ENCODE results near the gene UTP3.
"Not testable (repeated sequence)": the region's sequence is repeated elsewhere in the genome, so short reads cannot be mapped to it uniquely, and the experiment has no call there.

Gene UTP3

DNA sequence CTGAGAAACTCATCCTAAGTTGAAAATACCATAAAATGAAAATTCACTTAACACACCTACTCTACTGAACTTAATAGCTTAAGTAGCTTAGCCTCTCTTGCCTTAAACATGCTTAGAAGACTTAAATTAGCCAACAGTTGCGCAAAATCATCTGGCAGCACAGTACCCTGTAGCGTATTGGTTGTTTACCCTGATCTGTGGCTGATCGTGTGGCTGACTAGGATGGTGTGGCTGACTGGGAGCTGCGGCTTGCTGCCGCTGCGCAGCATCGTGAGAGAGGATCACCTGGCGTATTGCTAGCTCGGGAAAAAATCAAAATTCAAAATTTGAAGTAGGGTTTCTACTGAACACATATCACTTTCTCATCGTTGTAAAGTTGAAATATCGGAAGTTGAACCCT is 39.8 kb downstream of the UTP3 start:
- TF ChIP-seq, protein P1, sequence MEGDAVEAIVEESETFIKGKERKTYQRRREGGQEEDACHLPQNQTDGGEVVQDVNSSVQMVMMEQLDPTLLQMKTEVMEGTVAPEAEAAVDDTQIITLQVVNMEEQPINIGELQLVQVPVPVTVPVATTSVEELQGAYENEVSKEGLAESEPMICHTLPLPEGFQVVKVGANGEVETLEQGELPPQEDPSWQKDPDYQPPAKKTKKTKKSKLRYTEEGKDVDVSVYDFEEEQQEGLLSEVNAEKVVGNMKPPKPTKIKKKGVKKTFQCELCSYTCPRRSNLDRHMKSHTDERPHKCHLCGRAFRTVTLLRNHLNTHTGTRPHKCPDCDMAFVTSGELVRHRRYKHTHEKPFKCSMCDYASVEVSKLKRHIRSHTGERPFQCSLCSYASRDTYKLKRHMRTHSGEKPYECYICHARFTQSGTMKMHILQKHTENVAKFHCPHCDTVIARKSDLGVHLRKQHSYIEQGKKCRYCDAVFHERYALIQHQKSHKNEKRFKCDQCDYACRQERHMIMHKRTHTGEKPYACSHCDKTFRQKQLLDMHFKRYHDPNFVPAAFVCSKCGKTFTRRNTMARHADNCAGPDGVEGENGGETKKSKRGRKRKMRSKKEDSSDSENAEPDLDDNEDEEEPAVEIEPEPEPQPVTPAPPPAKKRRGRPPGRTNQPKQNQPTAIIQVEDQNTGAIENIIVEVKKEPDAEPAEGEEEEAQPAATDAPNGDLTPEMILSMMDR (IDR thresholded peaks at IDR 0.05; ENCODE audit: low read depth, low read length, missing control alignments), result no peak
- H3K4me3 ChIP-seq (replicated peaks; ENCODE audit: low read depth, low read length), result no peak overlapping the region
- no peak for DNase-seq (ENCODE audit: extremely low read depth, low read depth)

DNA sequence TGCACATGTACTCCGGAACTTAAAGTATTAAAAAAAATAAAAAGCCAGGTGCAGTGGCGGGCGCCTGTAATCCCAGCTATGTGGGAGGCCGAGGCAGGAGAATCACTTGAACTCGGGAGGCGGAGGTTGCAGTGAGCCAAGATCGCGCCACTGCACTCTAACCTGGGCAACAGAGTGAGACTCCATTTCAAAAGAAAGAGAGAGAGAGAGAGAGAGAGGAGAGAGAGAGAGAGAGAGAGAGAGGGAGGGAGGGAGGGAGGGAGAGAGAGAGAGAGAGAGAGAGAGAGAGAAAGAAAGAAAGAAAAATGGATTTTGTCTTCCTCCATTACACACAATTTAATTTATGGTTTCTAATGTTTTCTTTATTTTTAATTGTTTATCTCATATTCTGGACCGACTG is 44.5 kb downstream of the UTP3 start:
- not testable (repeated sequence) for DNase-seq (ENCODE audit: extremely low read depth, low read depth); H3K4me3 ChIP-seq (replicated peaks; ENCODE audit: low read depth, low read length)

- no peak for DNase-seq (ENCODE audit: extremely low read depth, low read depth)
- TF ChIP-seq, protein P1 (IDR thresholded peaks at IDR 0.05; ENCODE audit: low read depth, low read length, missing control alignments), result no peak
Observed at GRCh38 chr4:70734168-70734954, 46.0 kb downstream of the UTP3 start.

GRCh38 chr4:70734971-70735370 is 46.6 kb downstream of the UTP3 start:
- DNase-seq (ENCODE audit: extremely low read depth, low read depth), result no peak
- TF ChIP-seq, protein P1 (IDR thresholded peaks at IDR 0.05; ENCODE audit: low read depth, low read length, missing control alignments), result no peak
- 0 out of 2 replicates have a peak overlapping the region, but pooled peaks have one; percentile 22 for H3K4me3 ChIP-seq (replicated peaks; ENCODE audit: low read depth, low read length)

More at GRCh38 chr4:70734168-70734954, 46.0 kb downstream of the UTP3 start:
- peak overlapping the region; percentile 22; the same call in 1 of the 2 replicates for H3K4me3 ChIP-seq (replicated peaks; ENCODE audit: low read depth, low read length)

DNA sequence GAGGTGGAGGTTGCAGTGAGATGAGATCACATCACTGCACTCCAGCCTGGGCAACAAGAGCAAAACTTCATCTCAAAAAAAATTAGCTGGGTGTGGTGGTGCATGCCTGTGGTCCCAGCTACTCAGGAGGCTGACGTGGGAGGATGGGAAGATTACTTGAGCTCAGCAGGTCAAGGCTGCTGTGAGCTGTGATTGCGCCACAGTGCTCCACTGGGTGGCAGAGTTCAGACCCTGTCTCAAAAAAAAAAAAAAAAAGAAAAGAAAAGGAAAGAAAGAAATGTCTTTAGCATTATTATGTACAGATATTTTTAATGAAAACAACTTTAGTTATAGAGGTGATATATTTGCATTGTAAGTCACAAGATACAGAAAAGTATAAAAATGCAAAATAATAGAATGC is 47.6 kb downstream of the UTP3 start:
- not testable (repeated sequence) for H3K4me3 ChIP-seq (replicated peaks; ENCODE audit: low read depth, low read length); DNase-seq (ENCODE audit: extremely low read depth, low read depth)
- TF ChIP-seq, protein P1 (IDR thresholded peaks at IDR 0.05; ENCODE audit: low read depth, low read length, missing control alignments), result peak; percentile 40

- TF ChIP-seq, protein P1 (IDR thresholded peaks at IDR 0.05; ENCODE audit: low read depth, low read length, missing control alignments), result no peak
- H3K4me3 ChIP-seq (replicated peaks; ENCODE audit: low read depth, low read length), result no peak overlapping the region
- no peak for DNase-seq (ENCODE audit: extremely low read depth, low read depth)
Observed at GRCh38 chr4:70737006-70737405, 48.7 kb downstream of the UTP3 start.

- no peak for DNase-seq (ENCODE audit: extremely low read depth, low read depth)
- no peak overlapping the region for H3K4me3 ChIP-seq (replicated peaks; ENCODE audit: low read depth, low read length)
Observed at GRCh38 chr4:70737409-70737808, 49.1 kb downstream of the UTP3 start.

More at GRCh38 chr4:70737409-70737808, 49.1 kb downstream of the UTP3 start:
- TF ChIP-seq, protein P1 (IDR thresholded peaks at IDR 0.05; ENCODE audit: low read depth, low read length, missing control alignments), result no peak
